WTC11 (cell line): ENCODE data around the gene STUB1. TPM values are rescaled to one million over a fixed set of nuclear protein-coding genes. Genes with fewer than 3 reads are reported as not detected.
A peak's percentile ranks its signal among the peaks of the same experiment; 100 is the strongest.

Experiments
- ATAC-seq: fragments of 200-7000 bp; cut with Tn5 transposase; 2 replicates; pipeline ENCODE4 v1.10.0; 2021; ENCODE audit warnings: mild to moderate bottlenecking, moderate library complexity
- Bru-seq: library from RNA; stranded (reverse); fragments of 400-500 nt; gene quantifications from one replicate; lab custom pipeline; 2021; lab: Mats Ljungman, UMichigan
- CTCF ChIA-PET: fragments of 300-600 bp; sonication (Branson Sonifier 250); formaldehyde crosslinking; loops from one replicate; lab custom pipeline; 2021; ENCODE audit warnings: antibody characterized with exemption; lab: Charles Lee
- POLR2A ChIA-PET: fragments of 350-600 bp; sonication (Branson Sonifier 250); formaldehyde crosslinking; loops from one replicate; lab custom pipeline; 2021; ENCODE audit warnings: antibody characterized with exemption; lab: Charles Lee
- DNase-seq: peaks from one replicate; pipeline ENCODE4 v3.0.0; 2021; ENCODE audit warnings: low spot score
- H3K27ac Mint-ChIP-seq: 2 replicates; pipeline ENCODE4 v1.8.0; 2021; ENCODE audit warnings: mixed read lengths
- H3K27me3 Mint-ChIP-seq: 2 replicates; pipeline ENCODE4 v1.8.0; 2021; ENCODE audit warnings: low read depth, mild to moderate bottlenecking, moderate library complexity, mixed read lengths
- H3K36me3 Mint-ChIP-seq: 2 replicates; pipeline ENCODE4 v1.8.0; 2021; ENCODE audit warnings: mixed read lengths
- H3K4me1 Mint-ChIP-seq: 2 replicates; pipeline ENCODE4 v1.8.0; 2022; ENCODE audit warnings: mixed read lengths
- H3K4me3 Mint-ChIP-seq: 2 replicates; pipeline ENCODE4 v1.8.0; 2021; ENCODE audit warnings: mild to moderate bottlenecking, moderate library complexity, mixed read lengths
- H3K9me3 Mint-ChIP-seq: 2 replicates; pipeline ENCODE4 v1.8.0; 2021; ENCODE audit warnings: mixed read lengths
- ETV6 ChIP-seq: sonication (generic); formaldehyde crosslinking; IDR thresholded peaks from 2 replicates; pipeline ENCODE4 v1.8.1; 2022; ENCODE audit warnings: mild to moderate bottlenecking, missing genetic modification reagents
- FOXP1 ChIP-seq: sonication (generic); formaldehyde crosslinking; IDR thresholded peaks from 2 replicates; pipeline ENCODE4 v1.8.0; 2022; ENCODE audit warnings: missing genetic modification reagents, mild to moderate bottlenecking, moderate library complexity, borderline replicate concordance
- KAT7 ChIP-seq: sonication (generic); formaldehyde crosslinking; IDR thresholded peaks from 2 replicates; pipeline ENCODE4 v1.8.1; 2023; ENCODE audit warnings: missing genetic modification reagents, mild to moderate bottlenecking, borderline replicate concordance
- MYBL2 ChIP-seq: sonication (generic); formaldehyde crosslinking; IDR thresholded peaks from 2 replicates; pipeline ENCODE4 v1.8.1; 2023; ENCODE audit warnings: mild to moderate bottlenecking, moderate library complexity, missing genetic modification reagents
- NFYB ChIP-seq: sonication (generic); formaldehyde crosslinking; conservative IDR thresholded peaks from 2 replicates; pipeline ENCODE4 v1.8.0; 2022; ENCODE audit warnings: low read depth, missing genetic modification reagents
- SP1 ChIP-seq: sonication (generic); formaldehyde crosslinking; conservative IDR thresholded peaks from 2 replicates; pipeline ENCODE4 v1.8.1; 2022; ENCODE audit warnings: missing genetic modification reagents
- TP53 ChIP-seq: sonication (generic); formaldehyde crosslinking; IDR thresholded peaks from 2 replicates; pipeline ENCODE4 v1.8.1; 2023; ENCODE audit warnings: mild to moderate bottlenecking, missing genetic modification reagents
- ZNF219 ChIP-seq: sonication (generic); formaldehyde crosslinking; IDR thresholded peaks from 2 replicates; pipeline ENCODE4 v1.8.0; 2023; ENCODE audit warnings: missing genetic modification reagents, mild to moderate bottlenecking, borderline replicate concordance
- ZNF416 ChIP-seq: fragments of 250-450 bp; sonication (Bioruptor Pico); IDR thresholded peaks from 2 replicates; pipeline ENCODE4 v1.9.0; 2021; ENCODE audit warnings: mild to moderate bottlenecking, inconsistent platforms
- ZNF423 ChIP-seq: fragments of 250-450 bp; sonication (Bioruptor Pico); IDR thresholded peaks from 2 replicates; pipeline ENCODE4 v2.1.2; 2022; ENCODE audit warnings: mild to moderate bottlenecking, moderate library complexity
- long read RNA-seq, 3 experiments: library from RNA in 1 of 3; library from capped mRNA in 1 of 3; library from polyadenylated mRNA in 1 of 3; unstranded in 2 of 3; stranded (forward) in 1 of 3; transcript quantifications; one replicate each; pipeline ENCODE4 v2.0.0, GENCODE V29; 2021
- total RNA-seq: library from RNA; stranded (reverse); gene quantifications from 3 replicates; pipeline ENCODE4 v1.2.3, GENCODE V29; 2021
- TF ChIP-seq, protein P1 (sequence below): sonication (generic); formaldehyde crosslinking; IDR thresholded peaks from 2 replicates; pipeline ENCODE4 v1.8.0; 2022; ENCODE audit warnings: mild to moderate bottlenecking, missing genetic modification reagents
- TF ChIP-seq, protein P2 (sequence below): sonication (generic); formaldehyde crosslinking; IDR thresholded peaks from 2 replicates; pipeline ENCODE4 v1.8.1; 2022; ENCODE audit warnings: mild to moderate bottlenecking, moderate library complexity, missing genetic modification reagents
- TF ChIP-seq, protein P3 (sequence below): sonication (generic); formaldehyde crosslinking; IDR thresholded peaks from 2 replicates; pipeline ENCODE4 v1.8.0; 2022; ENCODE audit warnings: mild to moderate bottlenecking, missing genetic modification reagents
- TF ChIP-seq, protein P4 (sequence below): sonication (generic); formaldehyde crosslinking; IDR thresholded peaks from 2 replicates; pipeline ENCODE4 v1.8.1; 2023; ENCODE audit warnings: mild to moderate bottlenecking, moderate library complexity, missing genetic modification reagents
- TF ChIP-seq, protein P5 (sequence below): fragments of 250-450 bp; sonication (Bioruptor Pico); IDR thresholded peaks from 2 replicates; pipeline ENCODE4 v1.9.0; 2021; ENCODE audit warnings: mild to moderate bottlenecking, borderline replicate concordance
- TF ChIP-seq, protein P6 (sequence below): sonication (generic); formaldehyde crosslinking; IDR thresholded peaks from 2 replicates; pipeline ENCODE4 v1.8.1; 2023; ENCODE audit warnings: mild to moderate bottlenecking, missing genetic modification reagents, borderline replicate concordance

The STUB1 gene
- total RNA-seq (79.0 to 88.2 TPM (median 85.8 TPM) in 3 replicates), Bru-seq, nascent RNA (percentile 77 among the genes with signal in this experiment)
- long read RNA-seq, experiment 1, transcript STUB1-201 (7 exons, 1,472 nt) = major isoform, 320 of 401 reads
- long read RNA-seq, experiment 1, transcript STUB1-204 (6 exons, 875 nt) = minor isoform, 5 of 401 reads
- long read RNA-seq, experiment 1, partial matches to known transcripts = 21 of 401 reads
- long read RNA-seq, experiment 1, other reads (novel, unspliced or antisense) = 46 of 401 reads
- long read RNA-seq, experiment 2, transcript STUB1-204 (6 exons, 875 nt) = minor isoform, 6 of 113 reads
- long read RNA-seq, experiment 2, transcript STUB1-201 (7 exons, 1,472 nt) = major isoform, 73 of 113 reads
- long read RNA-seq, experiment 2, partial matches to known transcripts = 16 of 113 reads
- long read RNA-seq, experiment 2, other reads (novel, unspliced or antisense) = 17 of 113 reads
- long read RNA-seq, experiment 3, partial matches to known transcripts = 0 of 3 reads
- long read RNA-seq, experiment 3, other reads (novel, unspliced or antisense) = 0 of 3 reads

DNA sequence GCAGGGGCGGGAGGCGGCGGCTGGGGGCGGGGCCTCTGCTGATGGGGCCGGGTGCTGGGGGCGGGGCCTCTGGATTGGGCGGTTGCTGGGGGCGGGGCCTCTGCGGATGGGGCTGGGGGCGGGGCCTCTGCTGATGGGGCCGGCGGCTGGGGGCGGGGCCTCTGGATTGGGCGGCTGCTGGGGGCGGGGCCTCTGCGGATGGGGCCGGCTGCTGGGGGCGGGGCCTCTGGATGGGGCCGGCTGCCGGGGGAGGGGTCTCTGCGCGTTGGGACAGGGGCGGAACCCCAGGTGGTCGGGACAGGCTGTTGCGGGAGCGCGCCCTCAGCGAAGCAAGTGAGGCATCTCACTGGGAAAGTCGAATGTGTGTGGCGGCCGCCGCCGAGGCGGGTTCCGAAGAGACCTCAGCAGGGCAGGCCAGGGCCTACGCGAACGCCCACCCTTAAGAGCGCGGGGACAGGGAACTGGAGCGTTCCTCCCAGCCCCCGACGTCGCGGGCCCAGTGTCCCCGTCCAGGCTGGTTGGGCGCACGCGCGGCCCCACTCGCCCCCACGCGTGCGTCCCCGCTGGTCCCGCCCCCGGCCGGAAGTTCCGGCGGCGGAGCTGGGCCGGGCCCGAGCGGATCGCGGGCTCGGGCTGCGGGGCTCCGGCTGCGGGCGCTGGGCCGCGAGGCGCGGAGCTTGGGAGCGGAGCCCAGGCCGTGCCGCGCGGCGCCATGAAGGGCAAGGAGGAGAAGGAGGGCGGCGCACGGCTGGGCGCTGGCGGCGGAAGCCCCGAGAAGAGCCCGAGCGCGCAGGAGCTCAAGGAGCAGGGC is at the start of gene STUB1:
TSS of gene STUB1 (plus strand) at position 597 of the 811 bp plus-strand sequence. CDS start at position 713, 116 bp downstream.
- Mint-ChIP-seq H3K27ac (peak within 1 kb of the TSS; percentile 85), H3K27me3 (no peaks in the 10 kb centered on the region)
- DNase-seq = peak; percentile 97
- TF ChIP-seq FOXP1 (CRISPR knock-in tag) = peak; percentile 85; the same call in 1 of the 2 replicates
- TF ChIP-seq, protein P1, sequence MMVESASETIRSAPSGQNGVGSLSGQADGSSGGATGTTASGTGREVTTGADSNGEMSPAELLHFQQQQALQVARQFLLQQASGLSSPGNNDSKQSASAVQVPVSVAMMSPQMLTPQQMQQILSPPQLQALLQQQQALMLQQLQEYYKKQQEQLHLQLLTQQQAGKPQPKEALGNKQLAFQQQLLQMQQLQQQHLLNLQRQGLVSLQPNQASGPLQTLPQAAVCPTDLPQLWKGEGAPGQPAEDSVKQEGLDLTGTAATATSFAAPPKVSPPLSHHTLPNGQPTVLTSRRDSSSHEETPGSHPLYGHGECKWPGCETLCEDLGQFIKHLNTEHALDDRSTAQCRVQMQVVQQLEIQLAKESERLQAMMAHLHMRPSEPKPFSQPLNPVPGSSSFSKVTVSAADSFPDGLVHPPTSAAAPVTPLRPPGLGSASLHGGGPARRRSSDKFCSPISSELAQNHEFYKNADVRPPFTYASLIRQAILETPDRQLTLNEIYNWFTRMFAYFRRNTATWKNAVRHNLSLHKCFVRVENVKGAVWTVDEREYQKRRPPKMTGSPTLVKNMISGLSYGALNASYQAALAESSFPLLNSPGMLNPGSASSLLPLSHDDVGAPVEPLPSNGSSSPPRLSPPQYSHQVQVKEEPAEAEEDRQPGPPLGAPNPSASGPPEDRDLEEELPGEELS = peak; percentile 82
- TF ChIP-seq NFYB (CRISPR knock-in tag) = no peak; the same call in 1 of the 2 replicates
- no peak for TF ChIP-seq ZNF219 (CRISPR knock-in tag)
- TF ChIP-seq, protein P2, sequence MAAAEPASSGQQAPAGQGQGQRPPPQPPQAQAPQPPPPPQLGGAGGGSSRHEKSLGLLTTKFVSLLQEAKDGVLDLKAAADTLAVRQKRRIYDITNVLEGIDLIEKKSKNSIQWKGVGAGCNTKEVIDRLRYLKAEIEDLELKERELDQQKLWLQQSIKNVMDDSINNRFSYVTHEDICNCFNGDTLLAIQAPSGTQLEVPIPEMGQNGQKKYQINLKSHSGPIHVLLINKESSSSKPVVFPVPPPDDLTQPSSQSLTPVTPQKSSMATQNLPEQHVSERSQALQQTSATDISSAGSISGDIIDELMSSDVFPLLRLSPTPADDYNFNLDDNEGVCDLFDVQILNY (CRISPR knock-in tag) = 0 out of 2 replicates have a peak, but pooled peaks have one; percentile 62
- TF ChIP-seq ETV6 (CRISPR knock-in tag) = peak; percentile 75; the same call in 1 of the 2 replicates
- TF ChIP-seq SP1 = peak; percentile 54
- TF ChIP-seq, protein P3, sequence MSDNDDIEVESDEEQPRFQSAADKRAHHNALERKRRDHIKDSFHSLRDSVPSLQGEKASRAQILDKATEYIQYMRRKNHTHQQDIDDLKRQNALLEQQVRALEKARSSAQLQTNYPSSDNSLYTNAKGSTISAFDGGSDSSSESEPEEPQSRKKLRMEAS (CRISPR knock-in tag) = peak; percentile 44; the same call in 1 of the 2 replicates
- peak; percentile 55; the same call in 1 of the 2 replicates for TF ChIP-seq TP53 (CRISPR knock-in tag)
- no peak for TF ChIP-seq ZNF423
- 0 out of 2 replicates have a peak, but pooled peaks have one; percentile 27 for TF ChIP-seq KAT7
- TF ChIP-seq, all 79 proteins: peak for 8
- peak; percentile 41 for ATAC-seq
- no peaks in the 10 kb centered on the region for H3K9me3 Mint-ChIP-seq
- CTCF ChIA-PET = interaction anchor here (0.9 to 3.1 kb wide), 9 partner anchors 9 to 101 kb away, joined by 3 to 21 read pairs (median 6); partner anchors contain the start of genes METRN and RHOT2
- H3K4me1 Mint-ChIP-seq = peaks cover 27% of the 10 kb centered on the region
- peak within 1 kb of the TSS; percentile 76 for H3K4me3 Mint-ChIP-seq
- peaks cover 20% of the 10 kb centered on the region for H3K36me3 Mint-ChIP-seq
- POLR2A ChIA-PET = interaction anchor here (0.9 to 1.9 kb wide), 4 partner anchors 10 to 40 kb away, joined by 3 to 5 read pairs (median 4); partner anchors contain the start of gene WDR24

DNA sequence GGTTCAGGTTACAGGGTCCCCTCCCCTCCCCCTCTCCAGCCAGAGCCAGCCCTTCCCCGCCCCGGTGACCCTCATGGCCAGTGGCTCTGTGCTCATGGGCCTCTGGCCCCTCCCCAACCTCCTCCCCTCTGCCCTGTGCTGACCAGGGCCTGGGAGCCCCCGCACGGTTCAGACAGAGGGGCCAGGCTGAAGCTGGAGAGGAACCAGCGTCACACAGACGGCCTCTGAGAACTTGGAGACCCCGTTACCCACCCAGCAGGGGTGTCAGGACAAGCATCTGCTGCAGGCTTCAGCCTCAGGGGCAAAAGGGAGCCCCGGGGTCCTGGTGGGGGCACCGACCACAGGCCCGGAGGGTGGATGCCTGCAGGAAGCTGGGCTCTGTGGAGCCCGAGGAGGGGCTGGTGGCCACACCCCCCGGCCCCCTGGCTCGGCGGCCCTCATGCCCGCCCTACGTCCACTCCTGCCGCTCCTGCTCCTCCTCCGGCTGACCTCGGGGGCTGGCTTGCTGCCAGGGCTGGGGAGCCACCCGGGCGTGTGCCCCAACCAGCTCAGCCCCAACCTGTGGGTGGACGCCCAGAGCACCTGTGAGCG is 49.3 kb upstream of the STUB1 start, which contains the start of gene WFIKKN1:
TSS of gene WFIKKN1 (plus strand) at position 171 of the 591 bp plus-strand sequence. CDS start at position 440, 269 bp downstream.
- ATAC-seq (peak; percentile 83), DNase-seq (peak; percentile 85)
- Mint-ChIP-seq H3K36me3 (peaks cover 3% of the 10 kb centered on the region; the same call in 1 of the 2 replicates), H3K4me3 (peak within 1 kb of the TSS; percentile 59), H3K9me3 (no peaks in the 10 kb centered on the region), H3K4me1 (peaks cover 18% of the 10 kb centered on the region), H3K27me3 (no peaks in the 10 kb centered on the region), H3K27ac (peak within 1 kb of the TSS; percentile 41)
- ChIA-PET CTCF (interaction anchor here (0.9 to 2.7 kb wide), 7 partner anchors 9 to 64 kb away, joined by 3 to 18 read pairs (median 4); partner anchors contain the start of genes NHLRC4, RHBDL1 and WDR90), POLR2A (no interaction called here)
- no peak for TF ChIP-seq ZNF416 (CRISPR knock-in tag)
- TF ChIP-seq, protein P4, sequence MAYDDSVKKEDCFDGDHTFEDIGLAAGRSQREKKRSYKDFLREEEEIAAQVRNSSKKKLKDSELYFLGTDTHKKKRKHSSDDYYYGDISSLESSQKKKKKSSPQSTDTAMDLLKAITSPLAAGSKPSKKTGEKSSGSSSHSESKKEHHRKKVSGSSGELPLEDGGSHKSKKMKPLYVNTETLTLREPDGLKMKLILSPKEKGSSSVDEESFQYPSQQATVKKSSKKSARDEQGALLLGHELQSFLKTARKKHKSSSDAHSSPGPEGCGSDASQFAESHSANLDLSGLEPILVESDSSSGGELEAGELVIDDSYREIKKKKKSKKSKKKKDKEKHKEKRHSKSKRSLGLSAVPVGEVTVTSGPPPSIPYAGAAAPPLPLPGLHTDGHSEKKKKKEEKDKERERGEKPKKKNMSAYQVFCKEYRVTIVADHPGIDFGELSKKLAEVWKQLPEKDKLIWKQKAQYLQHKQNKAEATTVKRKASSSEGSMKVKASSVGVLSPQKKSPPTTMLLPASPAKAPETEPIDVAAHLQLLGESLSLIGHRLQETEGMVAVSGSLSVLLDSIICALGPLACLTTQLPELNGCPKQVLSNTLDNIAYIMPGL (CRISPR knock-in tag) = no peak; the same call in none of the 2 replicates
- TF ChIP-seq, protein P5, sequence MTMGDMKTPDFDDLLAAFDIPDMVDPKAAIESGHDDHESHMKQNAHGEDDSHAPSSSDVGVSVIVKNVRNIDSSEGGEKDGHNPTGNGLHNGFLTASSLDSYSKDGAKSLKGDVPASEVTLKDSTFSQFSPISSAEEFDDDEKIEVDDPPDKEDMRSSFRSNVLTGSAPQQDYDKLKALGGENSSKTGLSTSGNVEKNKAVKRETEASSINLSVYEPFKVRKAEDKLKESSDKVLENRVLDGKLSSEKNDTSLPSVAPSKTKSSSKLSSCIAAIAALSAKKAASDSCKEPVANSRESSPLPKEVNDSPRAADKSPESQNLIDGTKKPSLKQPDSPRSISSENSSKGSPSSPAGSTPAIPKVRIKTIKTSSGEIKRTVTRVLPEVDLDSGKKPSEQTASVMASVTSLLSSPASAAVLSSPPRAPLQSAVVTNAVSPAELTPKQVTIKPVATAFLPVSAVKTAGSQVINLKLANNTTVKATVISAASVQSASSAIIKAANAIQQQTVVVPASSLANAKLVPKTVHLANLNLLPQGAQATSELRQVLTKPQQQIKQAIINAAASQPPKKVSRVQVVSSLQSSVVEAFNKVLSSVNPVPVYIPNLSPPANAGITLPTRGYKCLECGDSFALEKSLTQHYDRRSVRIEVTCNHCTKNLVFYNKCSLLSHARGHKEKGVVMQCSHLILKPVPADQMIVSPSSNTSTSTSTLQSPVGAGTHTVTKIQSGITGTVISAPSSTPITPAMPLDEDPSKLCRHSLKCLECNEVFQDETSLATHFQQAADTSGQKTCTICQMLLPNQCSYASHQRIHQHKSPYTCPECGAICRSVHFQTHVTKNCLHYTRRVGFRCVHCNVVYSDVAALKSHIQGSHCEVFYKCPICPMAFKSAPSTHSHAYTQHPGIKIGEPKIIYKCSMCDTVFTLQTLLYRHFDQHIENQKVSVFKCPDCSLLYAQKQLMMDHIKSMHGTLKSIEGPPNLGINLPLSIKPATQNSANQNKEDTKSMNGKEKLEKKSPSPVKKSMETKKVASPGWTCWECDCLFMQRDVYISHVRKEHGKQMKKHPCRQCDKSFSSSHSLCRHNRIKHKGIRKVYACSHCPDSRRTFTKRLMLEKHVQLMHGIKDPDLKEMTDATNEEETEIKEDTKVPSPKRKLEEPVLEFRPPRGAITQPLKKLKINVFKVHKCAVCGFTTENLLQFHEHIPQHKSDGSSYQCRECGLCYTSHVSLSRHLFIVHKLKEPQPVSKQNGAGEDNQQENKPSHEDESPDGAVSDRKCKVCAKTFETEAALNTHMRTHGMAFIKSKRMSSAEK (CRISPR knock-in tag) = no peak
- TF ChIP-seq, protein P6, sequence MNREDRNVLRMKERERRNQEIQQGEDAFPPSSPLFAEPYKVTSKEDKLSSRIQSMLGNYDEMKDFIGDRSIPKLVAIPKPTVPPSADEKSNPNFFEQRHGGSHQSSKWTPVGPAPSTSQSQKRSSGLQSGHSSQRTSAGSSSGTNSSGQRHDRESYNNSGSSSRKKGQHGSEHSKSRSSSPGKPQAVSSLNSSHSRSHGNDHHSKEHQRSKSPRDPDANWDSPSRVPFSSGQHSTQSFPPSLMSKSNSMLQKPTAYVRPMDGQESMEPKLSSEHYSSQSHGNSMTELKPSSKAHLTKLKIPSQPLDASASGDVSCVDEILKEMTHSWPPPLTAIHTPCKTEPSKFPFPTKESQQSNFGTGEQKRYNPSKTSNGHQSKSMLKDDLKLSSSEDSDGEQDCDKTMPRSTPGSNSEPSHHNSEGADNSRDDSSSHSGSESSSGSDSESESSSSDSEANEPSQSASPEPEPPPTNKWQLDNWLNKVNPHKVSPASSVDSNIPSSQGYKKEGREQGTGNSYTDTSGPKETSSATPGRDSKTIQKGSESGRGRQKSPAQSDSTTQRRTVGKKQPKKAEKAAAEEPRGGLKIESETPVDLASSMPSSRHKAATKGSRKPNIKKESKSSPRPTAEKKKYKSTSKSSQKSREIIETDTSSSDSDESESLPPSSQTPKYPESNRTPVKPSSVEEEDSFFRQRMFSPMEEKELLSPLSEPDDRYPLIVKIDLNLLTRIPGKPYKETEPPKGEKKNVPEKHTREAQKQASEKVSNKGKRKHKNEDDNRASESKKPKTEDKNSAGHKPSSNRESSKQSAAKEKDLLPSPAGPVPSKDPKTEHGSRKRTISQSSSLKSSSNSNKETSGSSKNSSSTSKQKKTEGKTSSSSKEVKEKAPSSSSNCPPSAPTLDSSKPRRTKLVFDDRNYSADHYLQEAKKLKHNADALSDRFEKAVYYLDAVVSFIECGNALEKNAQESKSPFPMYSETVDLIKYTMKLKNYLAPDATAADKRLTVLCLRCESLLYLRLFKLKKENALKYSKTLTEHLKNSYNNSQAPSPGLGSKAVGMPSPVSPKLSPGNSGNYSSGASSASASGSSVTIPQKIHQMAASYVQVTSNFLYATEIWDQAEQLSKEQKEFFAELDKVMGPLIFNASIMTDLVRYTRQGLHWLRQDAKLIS (CRISPR knock-in tag) = no peak
- TF ChIP-seq MYBL2 (CRISPR knock-in tag) = no peak
